Bronchial epithelial cell (primary cell): ENCODE results near the gene FTHL17. TPM values are rescaled to one million over a fixed set of nuclear protein-coding genes. Genes with fewer than 3 reads are reported as not detected.

Source experiments
- DNase-seq: peaks from one replicate; pipeline ENCODE4 v3.0.0-alpha.2; 2010; ENCODE audit warnings: low read depth
- FAIRE-seq: peaks from 2 replicates; lab custom pipeline; 2011; peaks lifted over from hg19 to GRCh38; lab: Jason Lieb, UNC
- H3K27me3 ChIP-seq: 2 replicates; pipeline ENCODE4 v1.5.1; 2011; ENCODE audit warnings: low read length; ENCODE audit not compliant: control insufficient read depth, insufficient read depth
- H3K36me3 ChIP-seq: 2 replicates; pipeline ENCODE4 v1.5.1; 2011; ENCODE audit warnings: low read length; ENCODE audit not compliant: control insufficient read depth, insufficient read depth
- H3K4me3 ChIP-seq: 2 replicates; pipeline ENCODE4 v1.5.1; 2011; ENCODE audit warnings: mild to moderate bottlenecking, low read depth, low read length, control low read depth
- total RNA-seq: library from RNA; depleted of rRNA; stranded (reverse); fragments of >200 nt; gene quantifications from 2 replicates; pipeline ENCODE4 v1.2.1, GENCODE V29; 2014
- TF ChIP-seq, protein P1 (sequence below): IDR thresholded peaks from 2 replicates; pipeline ENCODE4 v1.5.1; 2011; ENCODE audit warnings: mild to moderate bottlenecking, moderate library complexity, low read length, control low read depth, inconsistent platforms; ENCODE audit not compliant: insufficient read depth, severe bottlenecking

The FTHL17 gene
- total RNA-seq, 1 donor from 2014 or later, result not detected

DNA sequence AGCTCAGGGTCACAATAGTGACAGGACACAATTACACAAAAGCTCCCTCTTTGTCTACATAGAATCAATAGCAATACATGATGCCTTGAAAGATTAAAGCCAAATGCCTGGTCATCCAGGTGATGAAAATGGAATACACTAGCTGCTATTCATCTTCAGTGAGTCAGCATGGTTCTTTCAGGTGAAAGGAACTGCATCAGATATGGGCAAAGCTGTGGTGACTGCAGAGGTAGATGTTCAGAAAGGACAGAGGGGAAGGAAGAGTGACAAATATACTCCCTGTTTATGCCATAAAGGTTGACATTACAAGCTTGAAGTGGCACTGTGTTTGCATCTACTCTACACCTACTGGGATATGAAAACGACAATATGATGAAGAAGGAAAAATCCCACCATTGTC lies 20.0 kb upstream of the FTHL17 start:
- DNase-seq, result peak; percentile 26
- FAIRE-seq, result no peak

GRCh38 chrX:31074522-31074921 lies 2.7 kb upstream of the FTHL17 start:
- TF ChIP-seq, protein P1, sequence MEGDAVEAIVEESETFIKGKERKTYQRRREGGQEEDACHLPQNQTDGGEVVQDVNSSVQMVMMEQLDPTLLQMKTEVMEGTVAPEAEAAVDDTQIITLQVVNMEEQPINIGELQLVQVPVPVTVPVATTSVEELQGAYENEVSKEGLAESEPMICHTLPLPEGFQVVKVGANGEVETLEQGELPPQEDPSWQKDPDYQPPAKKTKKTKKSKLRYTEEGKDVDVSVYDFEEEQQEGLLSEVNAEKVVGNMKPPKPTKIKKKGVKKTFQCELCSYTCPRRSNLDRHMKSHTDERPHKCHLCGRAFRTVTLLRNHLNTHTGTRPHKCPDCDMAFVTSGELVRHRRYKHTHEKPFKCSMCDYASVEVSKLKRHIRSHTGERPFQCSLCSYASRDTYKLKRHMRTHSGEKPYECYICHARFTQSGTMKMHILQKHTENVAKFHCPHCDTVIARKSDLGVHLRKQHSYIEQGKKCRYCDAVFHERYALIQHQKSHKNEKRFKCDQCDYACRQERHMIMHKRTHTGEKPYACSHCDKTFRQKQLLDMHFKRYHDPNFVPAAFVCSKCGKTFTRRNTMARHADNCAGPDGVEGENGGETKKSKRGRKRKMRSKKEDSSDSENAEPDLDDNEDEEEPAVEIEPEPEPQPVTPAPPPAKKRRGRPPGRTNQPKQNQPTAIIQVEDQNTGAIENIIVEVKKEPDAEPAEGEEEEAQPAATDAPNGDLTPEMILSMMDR, result no peak
- no peak overlapping the region for H3K4me3 ChIP-seq
- H3K27me3 ChIP-seq, result no peaks in the 10 kb centered on the region
- DNase-seq (no peak), FAIRE-seq (no peak)
- no peaks in the 10 kb centered on the region for H3K36me3 ChIP-seq

More for the DNA sequence above, 20.0 kb upstream of the FTHL17 start:
- TF ChIP-seq, protein P1, result no peak
- H3K27me3 ChIP-seq, result no peaks in the 10 kb centered on the region
- no peaks in the 10 kb centered on the region for H3K36me3 ChIP-seq
- no peak overlapping the region for H3K4me3 ChIP-seq

GRCh38 chrX:31071262-31071661 lies 579 bp downstream of the FTHL17 start:
- FAIRE-seq, result no peak
- TF ChIP-seq, protein P1, result no peak

DNA sequence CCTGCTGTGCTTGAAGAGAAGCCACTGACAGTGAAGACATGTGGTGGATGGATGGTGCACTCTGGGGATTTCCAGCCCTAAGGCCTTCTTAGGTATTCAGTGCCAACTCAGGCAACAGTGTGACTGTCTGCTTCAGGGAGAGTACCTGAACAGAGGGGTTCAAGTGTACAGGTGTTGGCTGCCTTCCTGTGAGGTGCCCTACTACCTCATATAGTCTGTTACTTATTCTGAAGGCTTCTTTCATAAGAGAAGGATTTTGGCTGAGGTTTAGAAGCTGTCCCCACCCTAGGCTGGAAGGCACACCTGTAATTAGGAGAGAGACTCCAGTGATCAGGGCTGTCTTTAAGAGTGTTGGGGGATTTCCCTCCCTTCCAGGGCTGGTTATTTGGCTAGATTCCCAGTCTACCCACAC lies 1.8 kb downstream of the FTHL17 start:
- FAIRE-seq, result peak; percentile 32
- Histone ChIP-seq H3K4me3 (no peak overlapping the region), H3K27me3 (no peaks in the 10 kb centered on the region), H3K36me3 (no peaks in the 10 kb centered on the region)
- DNase-seq, result peak; percentile 13
- TF ChIP-seq, protein P1, result no peak

More at GRCh38 chrX:31071262-31071661, 579 bp downstream of the FTHL17 start:
- no peak for DNase-seq
- no peak overlapping the region for H3K4me3 ChIP-seq
- H3K36me3 ChIP-seq, result no peaks in the 10 kb centered on the region
- no peaks in the 10 kb centered on the region for H3K27me3 ChIP-seq

DNA sequence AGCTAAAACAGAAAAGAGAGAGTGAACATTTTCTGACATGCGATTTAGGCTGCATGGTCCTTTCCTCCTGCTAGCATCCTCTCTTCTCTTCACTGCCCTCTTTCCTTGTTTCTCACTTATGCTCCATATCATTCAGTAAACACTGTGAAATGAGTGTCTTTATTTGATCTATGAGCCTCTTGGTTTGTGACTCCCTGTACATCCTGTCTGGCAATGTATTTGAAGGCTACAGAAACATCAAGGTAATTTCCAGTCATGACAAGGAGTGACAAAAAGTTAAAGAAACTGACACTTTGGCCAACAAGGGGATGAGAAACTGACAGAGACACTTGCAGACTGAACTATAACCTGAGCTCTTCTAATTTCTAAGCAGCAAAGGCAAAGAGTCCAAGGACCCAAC lies 8.7 kb downstream of the FTHL17 start:
- TF ChIP-seq, protein P1, result no peak
- FAIRE-seq, result no peak

DNA sequence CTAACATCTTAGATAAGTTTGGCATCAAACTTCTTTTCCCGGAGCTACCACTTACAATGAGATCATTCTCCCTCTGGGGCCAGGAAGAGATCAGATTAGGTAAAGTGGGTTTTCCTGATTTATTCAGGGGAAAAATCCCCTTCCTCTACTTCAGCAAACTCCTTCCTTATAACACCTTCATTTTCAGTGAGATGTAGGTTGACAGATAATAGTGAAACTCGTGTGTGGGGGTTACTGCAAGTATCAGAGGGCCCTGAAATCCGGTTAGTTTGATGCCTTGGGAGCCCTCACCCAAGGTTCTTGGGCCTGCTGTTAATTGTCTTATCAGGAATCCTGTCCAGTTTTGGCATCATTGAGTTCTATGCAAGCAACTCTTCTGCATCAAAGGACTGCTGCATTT lies 10.8 kb downstream of the FTHL17 start:
- DNase-seq, result no peak
- Histone ChIP-seq H3K27me3 (no peaks in the 10 kb centered on the region), H3K4me3 (no peak overlapping the region), H3K36me3 (no peaks in the 10 kb centered on the region)
- TF ChIP-seq, protein P1, result no peak
- no peak for FAIRE-seq

More for the DNA sequence above, 8.7 kb downstream of the FTHL17 start:
- Histone ChIP-seq H3K27me3 (no peaks in the 10 kb centered on the region), H3K36me3 (no peaks in the 10 kb centered on the region), H3K4me3 (no peak overlapping the region)
- DNase-seq, result no peak
